ENCODE measurements around the gene NGDN.

The NGDN gene

DNA sequence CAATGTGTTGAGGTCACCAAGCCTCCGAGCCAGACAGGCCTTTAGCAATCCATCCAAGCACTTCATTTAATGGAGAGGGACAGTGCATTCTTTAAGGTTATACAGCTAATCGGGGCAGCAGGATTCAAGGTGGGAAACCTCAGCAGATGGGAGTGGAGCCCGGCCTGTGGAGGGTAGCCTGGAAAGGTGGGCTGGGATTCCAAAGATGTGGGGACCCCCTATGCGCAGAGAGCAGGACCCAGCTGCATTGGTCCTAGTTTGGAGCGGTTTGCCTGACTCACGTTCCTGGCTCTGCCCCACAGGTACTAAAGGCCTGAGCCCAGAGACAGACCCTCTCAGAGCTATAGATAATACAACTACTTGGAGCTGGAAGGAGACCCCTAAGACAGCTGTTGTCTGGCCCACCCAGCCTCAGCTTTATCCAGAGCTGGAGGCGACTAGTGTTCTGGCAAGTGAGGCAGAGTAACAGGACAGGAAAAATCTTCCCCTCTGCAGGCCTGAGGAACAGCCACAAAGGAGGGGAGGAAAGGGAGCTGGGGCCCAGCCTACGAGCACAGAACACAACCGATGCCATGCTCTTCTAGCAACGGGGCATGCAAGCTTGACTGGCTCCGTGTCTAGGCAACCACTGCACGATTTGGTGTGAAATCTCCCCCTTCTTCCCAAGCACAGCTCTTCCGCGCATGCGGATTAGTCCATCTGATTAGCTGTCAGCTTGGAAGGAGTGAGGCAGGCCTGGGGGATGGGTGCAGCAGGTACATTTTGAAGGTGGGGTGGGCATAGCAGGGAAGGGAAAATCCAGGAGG is 33.0 kb upstream of the NGDN start:
- TF ChIP-seq TAF1 (IDR thresholded peaks at IDR 0.05; ENCODE audit: borderline replicate concordance, insufficient read depth, low read length) (no peak), FOXP2 (optimal IDR thresholded peaks at IDR 0.05; ENCODE audit: borderline replicate concordance, extremely low read depth, extremely low read length, insufficient read depth) (no peak), POLR2AphosphoS5 (IDR thresholded peaks at IDR 0.05; ENCODE audit: low read depth, low read length) (no peak), SIN3A (IDR thresholded peaks at IDR 0.05; ENCODE audit: borderline replicate concordance, insufficient read depth, low read length) (no peak)
- TF ChIP-seq, protein P1, sequence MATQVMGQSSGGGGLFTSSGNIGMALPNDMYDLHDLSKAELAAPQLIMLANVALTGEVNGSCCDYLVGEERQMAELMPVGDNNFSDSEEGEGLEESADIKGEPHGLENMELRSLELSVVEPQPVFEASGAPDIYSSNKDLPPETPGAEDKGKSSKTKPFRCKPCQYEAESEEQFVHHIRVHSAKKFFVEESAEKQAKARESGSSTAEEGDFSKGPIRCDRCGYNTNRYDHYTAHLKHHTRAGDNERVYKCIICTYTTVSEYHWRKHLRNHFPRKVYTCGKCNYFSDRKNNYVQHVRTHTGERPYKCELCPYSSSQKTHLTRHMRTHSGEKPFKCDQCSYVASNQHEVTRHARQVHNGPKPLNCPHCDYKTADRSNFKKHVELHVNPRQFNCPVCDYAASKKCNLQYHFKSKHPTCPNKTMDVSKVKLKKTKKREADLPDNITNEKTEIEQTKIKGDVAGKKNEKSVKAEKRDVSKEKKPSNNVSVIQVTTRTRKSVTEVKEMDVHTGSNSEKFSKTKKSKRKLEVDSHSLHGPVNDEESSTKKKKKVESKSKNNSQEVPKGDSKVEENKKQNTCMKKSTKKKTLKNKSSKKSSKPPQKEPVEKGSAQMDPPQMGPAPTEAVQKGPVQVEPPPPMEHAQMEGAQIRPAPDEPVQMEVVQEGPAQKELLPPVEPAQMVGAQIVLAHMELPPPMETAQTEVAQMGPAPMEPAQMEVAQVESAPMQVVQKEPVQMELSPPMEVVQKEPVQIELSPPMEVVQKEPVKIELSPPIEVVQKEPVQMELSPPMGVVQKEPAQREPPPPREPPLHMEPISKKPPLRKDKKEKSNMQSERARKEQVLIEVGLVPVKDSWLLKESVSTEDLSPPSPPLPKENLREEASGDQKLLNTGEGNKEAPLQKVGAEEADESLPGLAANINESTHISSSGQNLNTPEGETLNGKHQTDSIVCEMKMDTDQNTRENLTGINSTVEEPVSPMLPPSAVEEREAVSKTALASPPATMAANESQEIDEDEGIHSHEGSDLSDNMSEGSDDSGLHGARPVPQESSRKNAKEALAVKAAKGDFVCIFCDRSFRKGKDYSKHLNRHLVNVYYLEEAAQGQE (IDR thresholded peaks at IDR 0.05; ENCODE audit: insufficient read depth in 1 of 2, low read depth in 2 of 2, low read length in 2 of 2) = no peak

DNA sequence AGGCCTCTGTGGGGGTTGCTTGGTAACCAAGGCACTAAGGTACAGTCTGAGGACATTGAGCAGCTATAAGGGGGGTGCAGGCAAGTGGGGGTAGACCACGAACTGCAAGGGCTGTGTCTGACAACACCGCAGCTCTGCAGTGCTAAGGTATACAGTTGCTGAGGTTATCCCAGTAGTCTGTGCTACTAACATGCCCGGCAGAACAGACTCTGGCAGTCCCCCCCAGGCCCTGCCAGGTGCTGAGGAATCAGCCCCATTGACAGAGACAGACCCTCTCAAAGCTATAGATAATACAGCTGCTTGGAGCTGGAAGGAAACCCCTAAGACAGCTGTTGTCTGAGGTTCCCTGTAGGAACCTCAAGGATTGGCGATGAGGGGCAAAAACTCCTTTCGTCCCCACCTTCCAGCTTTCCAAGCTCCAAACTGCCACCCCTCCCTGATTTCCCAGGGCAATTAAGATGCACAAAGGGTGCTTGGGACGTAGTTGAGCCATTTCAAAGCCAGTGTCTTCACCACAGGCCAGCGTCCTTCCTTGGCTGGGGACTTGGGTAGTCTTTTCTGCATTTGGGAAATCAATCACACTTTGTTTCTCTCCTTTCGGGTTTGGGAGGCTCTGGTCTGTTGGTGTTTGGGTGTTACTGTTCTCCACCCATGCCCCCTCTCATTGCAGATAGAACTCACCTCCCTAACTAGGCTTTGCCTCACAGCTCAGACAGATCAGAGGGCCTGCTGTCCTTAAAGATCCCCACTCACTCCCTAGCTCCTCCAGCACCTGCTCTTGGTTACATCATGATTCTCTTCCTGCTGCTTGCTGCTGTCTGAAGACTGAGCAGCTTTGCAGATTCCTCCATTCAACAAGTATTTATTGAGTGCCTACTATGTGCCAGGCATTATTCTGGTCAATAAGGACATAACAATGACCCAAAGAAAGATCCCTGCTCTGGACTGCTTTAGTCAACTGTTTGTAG is 32.1 kb upstream of the NGDN start:
- TF ChIP-seq, protein P1 (IDR thresholded peaks at IDR 0.05; ENCODE audit: insufficient read depth in 1 of 2, low read depth in 2 of 2, low read length in 2 of 2) = no peak
- TF ChIP-seq TAF1 (IDR thresholded peaks at IDR 0.05; ENCODE audit: borderline replicate concordance, insufficient read depth, low read length) (no peak), POLR2AphosphoS5 (IDR thresholded peaks at IDR 0.05; ENCODE audit: low read depth, low read length) (no peak), FOXP2 (optimal IDR thresholded peaks at IDR 0.05; ENCODE audit: borderline replicate concordance, extremely low read depth, extremely low read length, insufficient read depth) (no peak), SIN3A (IDR thresholded peaks at IDR 0.05; ENCODE audit: borderline replicate concordance, insufficient read depth, low read length) (no peak)

DNA sequence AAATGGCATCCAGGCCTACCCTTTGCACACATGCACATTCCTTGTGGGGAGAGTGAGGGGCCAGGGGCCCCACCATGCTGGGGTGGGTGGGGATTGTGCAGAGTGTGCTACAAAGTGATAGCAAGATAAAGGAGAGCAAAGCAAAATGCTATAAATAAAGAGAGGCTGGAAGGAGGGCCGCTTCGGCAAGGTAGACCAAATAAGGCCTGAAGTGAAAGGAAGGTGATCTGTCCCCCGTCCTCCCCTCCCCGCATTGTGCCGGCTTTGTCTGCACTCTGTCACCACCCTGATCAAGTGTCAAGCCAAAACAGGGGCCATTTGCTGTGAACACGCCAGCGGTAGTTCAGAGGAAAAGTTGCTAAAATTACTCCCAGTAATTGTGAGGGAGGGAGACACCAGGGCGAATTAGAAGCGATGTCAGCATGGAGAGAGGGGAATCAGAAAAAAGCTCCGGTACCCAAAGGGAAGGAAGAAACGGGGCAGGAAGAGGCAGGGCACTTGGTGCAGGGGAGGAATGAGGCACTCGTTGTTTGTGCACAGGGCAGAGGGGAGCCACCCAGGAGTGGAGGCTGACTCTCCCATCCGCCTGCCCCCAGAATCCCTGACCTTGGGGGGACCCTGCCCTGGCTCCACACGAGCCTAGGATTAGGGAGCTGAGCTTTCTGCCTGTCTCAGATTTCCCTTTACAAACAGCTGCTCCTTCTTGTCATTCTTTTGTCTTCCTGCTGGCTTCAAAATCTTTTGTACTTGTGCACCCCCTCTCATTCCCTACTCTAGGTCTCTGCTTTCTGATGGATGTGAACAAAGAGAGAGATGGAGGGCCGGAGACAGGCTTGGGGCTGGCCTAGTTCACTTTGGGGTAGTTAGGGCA is 31.2 kb upstream of the NGDN start:
- TF ChIP-seq TAF1 (IDR thresholded peaks at IDR 0.05; ENCODE audit: borderline replicate concordance, insufficient read depth, low read length) (no peak), POLR2AphosphoS5 (IDR thresholded peaks at IDR 0.05; ENCODE audit: low read depth, low read length) (no peak), SIN3A (IDR thresholded peaks at IDR 0.05; ENCODE audit: borderline replicate concordance, insufficient read depth, low read length) (no peak), FOXP2 (optimal IDR thresholded peaks at IDR 0.05; ENCODE audit: borderline replicate concordance, extremely low read depth, extremely low read length, insufficient read depth) (no peak)
- TF ChIP-seq, protein P1 (IDR thresholded peaks at IDR 0.05; ENCODE audit: insufficient read depth in 1 of 2, low read depth in 2 of 2, low read length in 2 of 2) = no peak

DNA sequence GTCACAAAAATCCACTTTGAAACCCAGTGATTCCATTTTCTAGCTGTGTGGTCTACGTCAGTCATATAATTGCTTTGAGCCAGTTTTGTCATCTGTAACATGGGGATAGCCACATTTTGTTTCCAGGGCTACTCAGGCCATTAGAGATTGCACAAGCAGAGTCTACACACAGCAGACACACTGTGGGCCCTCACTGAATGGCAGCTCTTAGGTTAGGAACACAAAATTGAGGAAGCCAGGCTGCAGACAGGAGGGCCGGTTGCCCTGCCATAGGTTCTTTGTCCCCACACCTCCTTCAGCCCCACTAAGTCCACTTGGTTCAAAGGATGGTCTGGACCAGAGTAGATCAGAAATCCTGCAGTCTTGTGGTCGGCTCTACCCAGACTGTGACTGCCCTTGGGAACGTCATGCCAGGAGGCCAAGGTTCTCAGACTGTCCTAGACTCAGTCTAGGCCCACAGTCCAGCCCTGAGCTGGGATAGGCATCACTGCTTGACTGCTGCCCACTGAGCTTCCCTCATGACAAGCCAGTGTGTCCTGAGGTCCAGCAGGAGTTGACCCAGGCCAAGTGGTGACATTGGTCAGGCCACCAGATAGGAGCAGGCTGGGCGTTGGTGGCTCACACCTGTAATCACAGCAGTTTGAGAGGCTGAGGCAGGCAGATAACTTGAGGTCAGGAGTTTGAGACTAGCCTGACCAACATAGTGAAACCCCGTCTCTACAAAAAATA is 30.2 kb upstream of the NGDN start:
- TF ChIP-seq POLR2AphosphoS5 (IDR thresholded peaks at IDR 0.05; ENCODE audit: low read depth, low read length) (no peak), TAF1 (IDR thresholded peaks at IDR 0.05; ENCODE audit: borderline replicate concordance, insufficient read depth, low read length) (no peak), FOXP2 (optimal IDR thresholded peaks at IDR 0.05; ENCODE audit: borderline replicate concordance, extremely low read depth, extremely low read length, insufficient read depth) (no peak), SIN3A (IDR thresholded peaks at IDR 0.05; ENCODE audit: borderline replicate concordance, insufficient read depth, low read length) (no peak)
- TF ChIP-seq, protein P1 (IDR thresholded peaks at IDR 0.05; ENCODE audit: insufficient read depth in 1 of 2, low read depth in 2 of 2, low read length in 2 of 2) = no peak

All from PFSK-1 (cell line).